H9 (cell line): ENCODE data around the gene RAI2. TPM values are rescaled to one million over a fixed set of nuclear protein-coding genes. Genes with fewer than 3 reads are reported as not detected.

Experiments
- DNase-seq: peaks from one replicate; pipeline ENCODE4 v3.0.0-alpha.2; 2017
- H2AFZ ChIP-seq: one replicate; pipeline ENCODE4 v1.6.1; 2013; ENCODE audit warnings: mild to moderate bottlenecking, low read length, control low read depth, moderate library complexity
- H2AK5ac ChIP-seq: 2 replicates; pipeline ENCODE4 v1.6.1; 2013; ENCODE audit warnings: low read length, control low read depth, mixed read lengths; ENCODE audit not compliant: insufficient read length
- H2BK120ac ChIP-seq: one replicate; pipeline ENCODE4 v1.6.1; 2013; ENCODE audit warnings: low read depth, mild to moderate bottlenecking, low read length, control low read depth, inconsistent platforms; ENCODE audit not compliant: poor library complexity, severe bottlenecking
- H2BK12ac ChIP-seq: 2 replicates; pipeline ENCODE4 v1.6.1; 2013; ENCODE audit warnings: low read length, control low read depth, mixed read lengths, low read depth; ENCODE audit not compliant: insufficient read length
- H2BK15ac ChIP-seq: 2 replicates; pipeline ENCODE4 v1.6.1; 2013; ENCODE audit warnings: low read depth, low read length, control low read depth
- H2BK20ac ChIP-seq: one replicate; pipeline ENCODE4 v1.6.1; 2013; ENCODE audit warnings: low read depth, mild to moderate bottlenecking, low read length, control low read depth, inconsistent platforms; ENCODE audit not compliant: poor library complexity, severe bottlenecking
- H2BK5ac ChIP-seq: 2 replicates; pipeline ENCODE4 v1.6.1; 2013; ENCODE audit warnings: low read length, control low read depth, mixed read lengths; ENCODE audit not compliant: insufficient read length
- H3K14ac ChIP-seq: 2 replicates; pipeline ENCODE4 v1.6.1; 2013; ENCODE audit warnings: low read length, control low read depth; ENCODE audit not compliant: insufficient read depth
- H3K18ac ChIP-seq: 2 replicates; pipeline ENCODE4 v1.6.1; 2013; ENCODE audit warnings: low read depth, mild to moderate bottlenecking, mixed read lengths, low read length, control low read depth; ENCODE audit not compliant: insufficient read length
- H3K23ac ChIP-seq: 2 replicates; pipeline ENCODE4 v1.6.1; 2013; ENCODE audit warnings: low read length, control low read depth, mixed read lengths, low read depth; ENCODE audit not compliant: insufficient read length
- H3K23me2 ChIP-seq: 2 replicates; pipeline ENCODE4 v1.6.1; 2013; ENCODE audit warnings: low read depth, mild to moderate bottlenecking, mixed read lengths, low read length, control low read depth; ENCODE audit not compliant: insufficient read length, poor library complexity, severe bottlenecking
- H3K27ac ChIP-seq: 2 replicates; pipeline ENCODE4 v1.5.1; 2013; ENCODE audit warnings: low read length, control low read depth, mixed read lengths, low read depth; ENCODE audit not compliant: insufficient read length
- H3K27me3 ChIP-seq: 2 replicates; pipeline ENCODE4 v1.6.1; 2013; ENCODE audit warnings: low read length, control low read depth, inconsistent platforms; ENCODE audit not compliant: insufficient read depth
- H3K4ac ChIP-seq: 2 replicates; pipeline ENCODE4 v1.6.1; 2013; ENCODE audit warnings: low read depth, mild to moderate bottlenecking, control low read depth, inconsistent platforms, low read length, moderate library complexity
- H3K4me1 ChIP-seq: 2 replicates; pipeline ENCODE4 v1.6.1; 2013; ENCODE audit warnings: low read length, control low read depth, inconsistent platforms; ENCODE audit not compliant: insufficient read depth
- H3K4me2 ChIP-seq: 2 replicates; pipeline ENCODE4 v1.6.1; 2013; ENCODE audit warnings: low read length, control low read depth, mixed read lengths; ENCODE audit not compliant: insufficient read length, insufficient read depth
- H3K56ac ChIP-seq: 2 replicates; pipeline ENCODE4 v1.6.1; 2013; ENCODE audit warnings: low read depth, mild to moderate bottlenecking, mixed read lengths, low read length, control low read depth; ENCODE audit not compliant: insufficient read length
- H3K79me1 ChIP-seq: 2 replicates; pipeline ENCODE4 v1.6.1; 2013; ENCODE audit warnings: low read depth, mild to moderate bottlenecking, moderate library complexity, low read length, control low read depth, inconsistent platforms; ENCODE audit not compliant: insufficient read depth, poor library complexity, severe bottlenecking
- H3K79me2 ChIP-seq: 2 replicates; pipeline ENCODE4 v1.6.1; 2013; ENCODE audit warnings: low read length, control low read depth, inconsistent platforms; ENCODE audit not compliant: insufficient read depth
- H3K9ac ChIP-seq: 2 replicates; pipeline ENCODE4 v1.6.1; 2013; ENCODE audit warnings: low read length, control low read depth, mixed read lengths; ENCODE audit not compliant: insufficient read length; ENCODE audit errors: extremely low read depth
- H3K9me3 ChIP-seq: one replicate; pipeline ENCODE4 v1.6.1; 2013; ENCODE audit warnings: low read depth, low read length, inconsistent platforms; ENCODE audit not compliant: control insufficient read depth
- H3T11ph ChIP-seq: one replicate; pipeline ENCODE4 v1.6.1; 2013; ENCODE audit warnings: mild to moderate bottlenecking, low read length, control low read depth, inconsistent platforms
- H4K20me1 ChIP-seq: one replicate; pipeline ENCODE4 v1.6.1; 2013; ENCODE audit not compliant: control insufficient read depth, insufficient read length, insufficient read depth
- H4K5ac ChIP-seq: 2 replicates; pipeline ENCODE4 v1.6.1; 2013; ENCODE audit warnings: low read depth, mild to moderate bottlenecking, mixed read lengths, low read length, control low read depth; ENCODE audit not compliant: insufficient read length
- H4K8ac ChIP-seq: replicated peaks from 2 replicates; pipeline ENCODE4 v1.6.1; 2013; ENCODE audit warnings: low read length, control low read depth, mixed read lengths, low read depth; ENCODE audit not compliant: insufficient read length
- H4K91ac ChIP-seq: 2 replicates; pipeline ENCODE4 v1.6.1; 2013; ENCODE audit warnings: low read depth, mild to moderate bottlenecking, moderate library complexity, mixed read lengths, low read length, control low read depth; ENCODE audit not compliant: insufficient read length
- H3K27ac Mint-ChIP-seq, 3 experiments: 2 replicates in 2 of 3; 3 replicates in 1 of 3; pipeline ENCODE4 v1.8.0; 2020 to 2021; ENCODE audit warnings: mixed read lengths in 3 of 3, mild to moderate bottlenecking in 1 of 3, moderate library complexity in 1 of 3
- H3K27me3 Mint-ChIP-seq: 2 replicates; pipeline ENCODE4 v1.8.0; 2021; ENCODE audit warnings: low read depth, mild to moderate bottlenecking, moderate library complexity, mixed read lengths
- H3K36me3 Mint-ChIP-seq, 3 experiments: 2 replicates in 2 of 3; 3 replicates in 1 of 3; pipeline ENCODE4 v1.8.0; 2020 to 2021; ENCODE audit warnings: low read depth in 3 of 3, mixed read lengths in 3 of 3; ENCODE audit not compliant: insufficient read depth in 1 of 3
- H3K4me1 Mint-ChIP-seq, 2 experiments: 2 replicates each; pipeline ENCODE4 v1.8.0; 2020; ENCODE audit warnings: mixed read lengths in 2 of 2
- H3K4me3 Mint-ChIP-seq, 2 experiments: 2 replicates in 1 of 2; 3 replicates in 1 of 2; pipeline ENCODE4 v1.8.0; 2020 to 2021; ENCODE audit warnings: mild to moderate bottlenecking in 2 of 2, mixed read lengths in 2 of 2, moderate library complexity in 1 of 2
- H3K9me3 Mint-ChIP-seq, 2 experiments: 2 replicates in 1 of 2; 3 replicates in 1 of 2; pipeline ENCODE4 v1.8.0; 2020; ENCODE audit warnings: mild to moderate bottlenecking in 2 of 2, mixed read lengths in 2 of 2, moderate library complexity in 1 of 2
- WGBS: extraction: QIAGEN DNeasy Blood & Tissue Kit; methylation state at CpG from one replicate; pipeline ENCODE4 v1.1.7; 2013; ENCODE audit warnings: missing lambda C conversion rate, low lambda C conversion rate, mixed read lengths; ENCODE audit not compliant: insufficient read length; ENCODE audit errors: extremely low coverage; 5-methylcytosine and 5-hydroxymethylcytosine counted together
- total RNA-seq: library from RNA; stranded (reverse); gene quantifications from 2 replicates; pipeline ENCODE4 v1.2.1, GENCODE V29; 2021
- TF ChIP-seq, protein P1 (sequence below): fragments of 200-600 bp; sonication (generic); conservative IDR thresholded peaks from 3 replicates; pipeline ENCODE4 v1.8.0; 2021; ENCODE audit warnings: antibody characterized with exemption, mild to moderate bottlenecking

Gene RAI2
- total RNA-seq, 1 experiment from 2014 or later = 0.72 TPM

DNA sequence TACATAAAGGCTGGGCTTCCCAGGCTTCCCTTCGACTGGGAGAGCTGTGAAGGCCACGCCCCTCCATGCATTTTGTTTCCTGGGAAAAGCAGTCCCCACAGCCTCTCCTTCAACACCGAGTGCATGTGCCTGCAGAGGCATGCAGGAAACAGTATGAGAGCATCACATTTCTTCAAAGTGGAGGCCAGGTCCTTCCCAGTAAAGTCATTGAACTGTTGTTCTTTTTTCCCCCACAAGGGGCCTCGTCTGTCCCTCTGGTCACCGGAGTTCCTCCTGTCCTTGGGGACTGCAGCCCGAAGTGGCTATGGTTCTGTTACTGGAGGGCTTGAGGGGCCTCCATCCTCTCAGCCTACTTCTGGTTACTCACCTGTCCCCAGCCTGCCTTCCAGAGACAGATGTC is 56.0 kb downstream of the RAI2 start:
- H3K4me2 ChIP-seq = no peak overlapping the region
- H3K79me2 ChIP-seq = no peaks in the 10 kb centered on the region
- peaks cover 0 to 3% (median 2%) of the 10 kb centered on the region in 3 experiments; a peak in 3 of 7 replicates for H3K36me3 Mint-ChIP-seq
- no peak overlapping the region for H2BK120ac ChIP-seq
- H3K9me3 Mint-ChIP-seq = peaks cover 68 to 81% of the 10 kb centered on the region in 2 experiments
- H2BK5ac ChIP-seq = no peak overlapping the region
- TF ChIP-seq, protein P1, sequence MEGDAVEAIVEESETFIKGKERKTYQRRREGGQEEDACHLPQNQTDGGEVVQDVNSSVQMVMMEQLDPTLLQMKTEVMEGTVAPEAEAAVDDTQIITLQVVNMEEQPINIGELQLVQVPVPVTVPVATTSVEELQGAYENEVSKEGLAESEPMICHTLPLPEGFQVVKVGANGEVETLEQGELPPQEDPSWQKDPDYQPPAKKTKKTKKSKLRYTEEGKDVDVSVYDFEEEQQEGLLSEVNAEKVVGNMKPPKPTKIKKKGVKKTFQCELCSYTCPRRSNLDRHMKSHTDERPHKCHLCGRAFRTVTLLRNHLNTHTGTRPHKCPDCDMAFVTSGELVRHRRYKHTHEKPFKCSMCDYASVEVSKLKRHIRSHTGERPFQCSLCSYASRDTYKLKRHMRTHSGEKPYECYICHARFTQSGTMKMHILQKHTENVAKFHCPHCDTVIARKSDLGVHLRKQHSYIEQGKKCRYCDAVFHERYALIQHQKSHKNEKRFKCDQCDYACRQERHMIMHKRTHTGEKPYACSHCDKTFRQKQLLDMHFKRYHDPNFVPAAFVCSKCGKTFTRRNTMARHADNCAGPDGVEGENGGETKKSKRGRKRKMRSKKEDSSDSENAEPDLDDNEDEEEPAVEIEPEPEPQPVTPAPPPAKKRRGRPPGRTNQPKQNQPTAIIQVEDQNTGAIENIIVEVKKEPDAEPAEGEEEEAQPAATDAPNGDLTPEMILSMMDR = peak; percentile 49
- no peak overlapping the region for H3K14ac ChIP-seq
- H3K56ac ChIP-seq = no peak overlapping the region
- no peak overlapping the region for H2AK5ac ChIP-seq
- H3K4me3 Mint-ChIP-seq = no peak overlapping the region
- H3K4ac ChIP-seq = no peak overlapping the region
- H4K8ac ChIP-seq = no peak overlapping the region
- no peak overlapping the region for H2BK20ac ChIP-seq
- no peak overlapping the region for H3T11ph ChIP-seq
- H2BK12ac ChIP-seq = no peak overlapping the region
- H2AFZ ChIP-seq = no peak overlapping the region
- no peak overlapping the region for H4K91ac ChIP-seq
- no peak overlapping the region for H3K27ac Mint-ChIP-seq
- DNase-seq = peak; percentile 45
- H3K9me3 ChIP-seq = no peaks in the 10 kb centered on the region
- no peak overlapping the region for H4K5ac ChIP-seq
- peaks cover 6% of the 10 kb centered on the region for H3K27me3 Mint-ChIP-seq
- H3K9ac ChIP-seq = no peak overlapping the region
- no peak overlapping the region for H3K27ac ChIP-seq
- H3K23ac ChIP-seq = no peak overlapping the region
- H3K18ac ChIP-seq = no peak overlapping the region
- no peaks in the 10 kb centered on the region for H3K27me3 ChIP-seq
- H2BK15ac ChIP-seq = no peak overlapping the region
- H3K4me1 ChIP-seq = no peaks in the 10 kb centered on the region
- H3K23me2 ChIP-seq = no peaks in the 10 kb centered on the region
- no peaks in the 10 kb centered on the region for H3K79me1 ChIP-seq
- no peaks in the 10 kb centered on the region for H4K20me1 ChIP-seq
- no peaks in the 10 kb centered on the region for H3K4me1 Mint-ChIP-seq
- no CpG with 5 or more reads among the region's 6 CpGs for WGBS
